A673 (cell line): ENCODE data around the gene GPR61. TPM values are rescaled to one million over a fixed set of nuclear protein-coding genes. Genes with fewer than 3 reads are reported as not detected.

ENCODE experiments used
- BruUV-seq: library from RNA; stranded (reverse); fragments of 400-500 nt; replicated peaks from 2 replicates; lab custom pipeline; 2021; lab: Mats Ljungman, UMichigan
- CTCF ChIA-PET: fragments of 300-600 bp; sonication (Branson Sonifier 250); formaldehyde crosslinking; loops from one replicate; lab custom pipeline; 2022; ENCODE audit warnings: antibody characterized with exemption; lab: Charles Lee
- POLR2A ChIA-PET: fragments of 300-600 bp; sonication (Branson Sonifier 250); formaldehyde crosslinking; loops from one replicate; lab custom pipeline; 2022; ENCODE audit warnings: antibody characterized with exemption; ENCODE audit not compliant: low non-redundant PET; lab: Charles Lee
- DNase-seq: peaks from one replicate; pipeline ENCODE4 v3.0.0-alpha.2; 2015; ENCODE audit warnings: low spot score
- H3K27ac ChIP-seq: fragments of 200-600 bp; sonication (generic); 2 replicates; pipeline ENCODE4 v1.5.1; 2016; ENCODE audit warnings: mixed run types, low read depth, mild to moderate bottlenecking, mixed read lengths, antibody characterized with exemption, low read length; ENCODE audit not compliant: poor library complexity, severe bottlenecking
- H3K27me3 ChIP-seq: fragments of 200-600 bp; sonication (generic); replicated peaks from 2 replicates; pipeline ENCODE4 v1.6.1; 2017; ENCODE audit warnings: mixed run types, low read depth, mild to moderate bottlenecking, mixed read lengths, antibody characterized with exemption, low read length; ENCODE audit not compliant: insufficient read depth, poor library complexity
- H3K36me3 ChIP-seq: fragments of 200-600 bp; sonication (generic); 2 replicates; pipeline ENCODE4 v1.6.1; 2016; ENCODE audit warnings: mixed run types, mild to moderate bottlenecking, mixed read lengths, antibody characterized with exemption, low read length; ENCODE audit not compliant: insufficient read depth, poor library complexity, severe bottlenecking
- H3K4me1 ChIP-seq: fragments of 200-600 bp; sonication (generic); 2 replicates; pipeline ENCODE4 v1.6.1; 2017; ENCODE audit warnings: mixed run types, mild to moderate bottlenecking, mixed read lengths, antibody characterized with exemption, low read length; ENCODE audit not compliant: insufficient read depth, poor library complexity, severe bottlenecking
- H3K4me3 ChIP-seq: fragments of 200-600 bp; sonication (generic); 2 replicates; pipeline ENCODE4 v1.5.1; 2016; ENCODE audit warnings: low read depth, mixed run types, mild to moderate bottlenecking, mixed read lengths, low read length; ENCODE audit not compliant: poor library complexity, severe bottlenecking
- H3K9me3 ChIP-seq: fragments of 200-600 bp; sonication (generic); 2 replicates; pipeline ENCODE4 v1.6.1; 2016; ENCODE audit warnings: mixed run types, low read depth, mild to moderate bottlenecking, mixed read lengths, antibody characterized with exemption, low read length; ENCODE audit not compliant: poor library complexity, severe bottlenecking
- CTCF ChIP-seq: fragments of 300-800, 200-600 bp; sonication (generic); conservative IDR thresholded peaks from 2 replicates; pipeline ENCODE4 v1.5.1; 2017; ENCODE audit warnings: low read depth, mild to moderate bottlenecking, antibody characterized with exemption, low read length, moderate library complexity, mixed read lengths
- EZH2 ChIP-seq: fragments of 200-600 bp; sonication (generic); IDR thresholded peaks from 2 replicates; pipeline ENCODE4 v1.6.1; 2017; ENCODE audit warnings: borderline replicate concordance, low read depth, mild to moderate bottlenecking, mixed read lengths, antibody characterized with exemption, low read length; ENCODE audit not compliant: poor library complexity, severe bottlenecking
- intact Hi-C: fragments of 100-400 bp; cut with micrococcal nuclease; formaldehyde crosslinking; loops from one replicate; pipeline ENCODE4 v1.10.0; 2022; ENCODE audit not compliant: unreplicated experiment
- total RNA-seq: library from RNA; stranded (reverse); gene quantifications from 2 replicates; pipeline ENCODE4 v1.2.3, GENCODE V29; 2021

GPR61 gene
- total RNA-seq, 1 experiment from 2014 or later, result not detected

- Histone ChIP-seq H3K4me3 (no peak overlapping the region), H3K4me1 (no peaks in the 10 kb centered on the region), H3K27me3 (no peaks in the 10 kb centered on the region), H3K36me3 (peaks cover 37% of the 10 kb centered on the region), H3K27ac (no peak overlapping the region), H3K9me3 (no peaks in the 10 kb centered on the region)
- BruUV-seq, result no TSS peak
- ChIA-PET CTCF (interaction anchor here (0.5 to 2.0 kb wide), 6 partner anchors 8 to 391 kb away, joined by 3 to 22 read pairs (median 4); no protein-coding TSS in a partner anchor), POLR2A (interaction anchor here (0.5 kb wide), 2 partner anchors 57 to 74 kb away, joined by 3 read pairs; partner anchors contain the start of gene GNAI3)
- intact Hi-C loops, result no loop called here
- no peak for DNase-seq
- TF ChIP-seq EZH2 (no peak), CTCF (no peak)
Measured at GRCh38 chr1:109491372-109491771, 48.3 kb upstream of the GPR61 start.

- H3K36me3 ChIP-seq, result peaks cover 31% of the 10 kb centered on the region
- no peaks in the 10 kb centered on the region for H3K4me1 ChIP-seq
- ChIA-PET CTCF (no interaction called here), POLR2A (no interaction called here)
- no peak overlapping the region for H3K4me3 ChIP-seq
- DNase-seq, result no peak
- TF ChIP-seq CTCF (no peak), EZH2 (no peak)
- intact Hi-C loops, result no loop called here
- no peaks in the 10 kb centered on the region for H3K9me3 ChIP-seq
- no peaks in the 10 kb centered on the region for H3K27me3 ChIP-seq
- BruUV-seq, result no TSS peak
- no peak overlapping the region for H3K27ac ChIP-seq
Measured at GRCh38 chr1:109492779-109493178, 46.9 kb upstream of the GPR61 start.

- Histone ChIP-seq H3K4me1 (no peaks in the 10 kb centered on the region), H3K9me3 (no peaks in the 10 kb centered on the region), H3K36me3 (peaks cover 27% of the 10 kb centered on the region), H3K27ac (no peak overlapping the region), H3K27me3 (no peaks in the 10 kb centered on the region), H3K4me3 (no peak overlapping the region)
- no peak for DNase-seq
- TF ChIP-seq CTCF (no peak), EZH2 (no peak)
- ChIA-PET CTCF (no interaction called here), POLR2A (no interaction called here)
- intact Hi-C loops, result no loop called here
- BruUV-seq, result no TSS peak
Measured at GRCh38 chr1:109493227-109493626, 46.4 kb upstream of the GPR61 start.
